Epithelial cell of esophagus (primary cell): Measurements from ENCODE around the gene ZNF747.

Experiments
- DNase-seq: peaks from one replicate; pipeline ENCODE4 v3.0.0; 2010; ENCODE audit warnings: low read depth
- H3K4me3 ChIP-seq: 2 replicates; pipeline ENCODE4 v1.5.1; 2011; ENCODE audit warnings: mild to moderate bottlenecking, low read length, control low read depth
- CTCF ChIP-seq: IDR thresholded peaks from 2 replicates; pipeline ENCODE4 v1.5.1; 2011; ENCODE audit warnings: low read depth, mild to moderate bottlenecking, low read length, control low read depth, inconsistent platforms; ENCODE audit not compliant: insufficient read depth; ENCODE audit errors: missing control alignments

Gene ZNF747

GRCh38 chr16:30532285-30533145 is 2.1 kb downstream of the ZNF747 start:
- DNase-seq = no peak

GRCh38 chr16:30530163-30531037 is 4.3 kb downstream of the ZNF747 start:
- no peak for TF ChIP-seq CTCF
- peak; percentile 37 for DNase-seq
- H3K4me3 ChIP-seq = no peak overlapping the region

More at GRCh38 chr16:30532285-30533145, 2.1 kb downstream of the ZNF747 start:
- no peak for TF ChIP-seq CTCF
- no peak overlapping the region for H3K4me3 ChIP-seq

DNA sequence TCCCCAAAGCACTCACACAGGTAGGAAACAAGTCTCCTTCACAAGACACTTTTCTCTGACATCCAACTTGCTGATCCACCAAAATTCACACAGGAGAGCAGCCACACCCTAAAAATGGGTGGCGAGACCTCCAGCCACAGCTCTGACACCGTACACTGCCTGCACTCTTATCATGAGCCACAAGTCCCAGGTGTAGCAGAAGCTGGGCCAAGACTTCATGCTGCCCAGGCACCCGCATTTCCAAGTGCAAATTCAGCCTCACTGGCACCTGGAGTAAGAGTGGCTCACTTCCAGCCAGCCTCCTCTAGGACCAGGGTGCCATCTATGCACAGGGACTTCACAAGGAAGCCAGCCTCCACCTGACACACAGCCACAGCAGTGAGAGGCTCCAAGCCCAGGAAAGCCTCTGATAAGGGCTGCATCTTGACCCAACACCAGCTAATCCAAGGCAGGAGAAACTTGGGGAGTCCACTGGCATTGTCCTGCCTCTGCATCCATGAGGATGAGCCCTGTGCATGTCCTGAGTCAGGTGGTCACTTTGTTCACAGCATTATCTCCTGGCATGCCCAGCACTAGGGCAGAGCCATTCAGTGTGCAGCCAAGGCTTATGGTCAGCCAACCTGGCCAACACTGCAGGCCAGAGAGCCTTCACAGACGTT is 5.7 kb downstream of the ZNF747 start:
- H3K4me3 ChIP-seq = no peak overlapping the region
- no peak for DNase-seq
- no peak for TF ChIP-seq CTCF

DNA sequence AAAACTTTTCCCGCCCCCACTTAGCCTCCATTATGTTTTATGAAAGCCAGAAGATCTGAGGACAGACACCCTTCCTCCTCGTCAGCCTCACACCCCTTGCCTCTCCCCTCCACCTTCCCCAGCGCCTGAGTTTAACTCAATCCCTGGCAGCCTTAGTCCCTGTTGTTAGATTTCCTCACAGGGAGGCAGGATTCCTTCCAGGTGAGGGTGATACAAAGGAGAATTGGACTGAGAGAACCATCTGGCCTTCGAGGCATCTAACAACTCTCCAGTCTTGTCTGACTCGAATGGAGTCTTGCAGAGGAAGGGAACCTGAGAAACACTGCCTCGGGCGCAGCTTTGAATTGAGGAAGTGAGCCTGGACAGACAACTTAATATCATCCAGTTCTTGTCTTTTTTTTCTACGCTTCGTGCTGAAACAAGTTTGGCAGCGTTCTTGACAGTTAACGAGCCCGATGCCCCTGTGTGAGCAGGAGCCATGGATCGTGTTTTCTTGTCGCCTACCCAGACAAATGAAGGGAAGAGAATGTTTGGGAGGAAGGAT is 7.0 kb downstream of the ZNF747 start:
- DNase-seq = peak; percentile 98
- H3K4me3 ChIP-seq = peak overlapping the region; percentile 31
- TF ChIP-seq CTCF = no peak

- DNase-seq = peak; percentile 98
- peak; percentile 24 for TF ChIP-seq CTCF
Measured at GRCh38 chr16:30526823-30527634, 7.6 kb downstream of the ZNF747 start.

More at GRCh38 chr16:30526823-30527634, 7.6 kb downstream of the ZNF747 start:
- peak overlapping the region; percentile 71 for H3K4me3 ChIP-seq
